Loucy (cell line): ENCODE measurements around the gene RIN3.

Experiments used
- H2AFZ ChIP-seq: fragments of 200-600 bp; sonication (generic); 2 replicates; pipeline ENCODE4 v1.6.0; 2016; ENCODE audit warnings: antibody characterized with exemption, mild to moderate bottlenecking, low read length, moderate library complexity
- H3F3A ChIP-seq: fragments of 200-600 bp; 2 replicates; pipeline ENCODE4 v1.6.0; 2016; ENCODE audit warnings: antibody characterized with exemption, low read depth, mild to moderate bottlenecking
- H3K27me3 ChIP-seq: fragments of 200-600 bp; sonication (generic); 2 replicates; pipeline ENCODE4 v1.6.1; 2014; ENCODE audit warnings: low read length, mild to moderate bottlenecking; ENCODE audit not compliant: insufficient read depth, poor library complexity, severe bottlenecking
- H3K36me3 ChIP-seq: fragments of 200-600 bp; sonication (generic); 2 replicates; pipeline ENCODE4 v1.6.1; 2016; ENCODE audit warnings: low read length; ENCODE audit not compliant: insufficient read depth
- H3K4me1 ChIP-seq: fragments of 200-600 bp; sonication (generic); 2 replicates; pipeline ENCODE4 v1.5.1; 2014; ENCODE audit warnings: low read length, mild to moderate bottlenecking; ENCODE audit not compliant: insufficient read depth, poor library complexity, severe bottlenecking
- H3K4me2 ChIP-seq: fragments of 200-600 bp; sonication (generic); 2 replicates; pipeline ENCODE4 v1.6.0; 2014; ENCODE audit warnings: antibody characterized with exemption, low read length, low read depth, mild to moderate bottlenecking; ENCODE audit not compliant: poor library complexity, severe bottlenecking
- H3K4me3 ChIP-seq: fragments of 200-600 bp; sonication (generic); 2 replicates; pipeline ENCODE4 v1.5.1; 2014; ENCODE audit warnings: low read length, mild to moderate bottlenecking, mixed read lengths; ENCODE audit not compliant: poor library complexity, severe bottlenecking
- H3K79me2 ChIP-seq: fragments of 200-600 bp; sonication (generic); 2 replicates; pipeline ENCODE4 v1.6.1; 2014; ENCODE audit warnings: low read length; ENCODE audit not compliant: insufficient read depth
- H3K9ac ChIP-seq: fragments of 200-600 bp; sonication (generic); 2 replicates; pipeline ENCODE4 v1.6.0; 2014; ENCODE audit warnings: mild to moderate bottlenecking, low read depth, low read length, moderate library complexity; ENCODE audit not compliant: poor library complexity, severe bottlenecking
- H3K9me2 ChIP-seq: fragments of 200-600 bp; sonication (generic); replicated peaks from 2 replicates; pipeline ENCODE4 v1.6.1; 2016; ENCODE audit warnings: low read depth, low read length, mixed read lengths
- H3K9me3 ChIP-seq: fragments of 200-600 bp; sonication (generic); 2 replicates; pipeline ENCODE4 v1.6.1; 2014; ENCODE audit warnings: mild to moderate bottlenecking, antibody characterized with exemption, low read length, low read depth; ENCODE audit not compliant: insufficient read depth
- H4K20me1 ChIP-seq: fragments of 200-600 bp; sonication (generic); 2 replicates; pipeline ENCODE4 v1.6.0; 2014; ENCODE audit warnings: antibody characterized with exemption, low read length, mild to moderate bottlenecking; ENCODE audit not compliant: insufficient read depth, poor library complexity, severe bottlenecking
- EZH2phosphoT487 ChIP-seq: fragments of 200-600 bp; IDR thresholded peaks from 2 replicates; pipeline ENCODE4 v1.6.1; 2018; ENCODE audit warnings: antibody characterized with exemption, mild to moderate bottlenecking, moderate library complexity, borderline replicate concordance
- TF ChIP-seq, protein P1 (sequence below): fragments of 200-600 bp; sonication (generic); conservative IDR thresholded peaks from 2 replicates; pipeline ENCODE4 v1.5.1; 2014; ENCODE audit warnings: mild to moderate bottlenecking, antibody characterized with exemption, low read length

Gene RIN3

DNA sequence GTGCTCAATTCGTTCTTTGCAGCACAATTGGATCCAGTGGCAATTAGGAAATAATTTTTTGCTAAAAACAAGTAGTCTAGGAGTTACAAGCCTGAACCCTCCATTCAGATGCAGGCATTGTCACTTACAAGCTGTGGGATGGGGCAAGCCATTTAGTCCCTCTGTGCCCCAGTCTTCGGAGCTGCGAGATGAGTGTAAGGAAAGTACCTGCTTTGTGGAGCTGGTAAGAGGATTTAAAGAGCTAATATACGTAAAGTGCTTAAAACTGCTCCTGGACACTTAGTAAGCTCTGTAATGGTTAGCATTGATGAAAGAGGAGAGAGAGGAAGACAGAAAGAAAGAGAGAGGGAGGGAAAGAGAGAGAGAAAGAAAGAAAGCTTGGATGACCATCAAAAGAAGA is 122.3 kb downstream of the RIN3 start:
- no peaks in the 10 kb centered on the region for H3K79me2 ChIP-seq
- TF ChIP-seq, protein P1, sequence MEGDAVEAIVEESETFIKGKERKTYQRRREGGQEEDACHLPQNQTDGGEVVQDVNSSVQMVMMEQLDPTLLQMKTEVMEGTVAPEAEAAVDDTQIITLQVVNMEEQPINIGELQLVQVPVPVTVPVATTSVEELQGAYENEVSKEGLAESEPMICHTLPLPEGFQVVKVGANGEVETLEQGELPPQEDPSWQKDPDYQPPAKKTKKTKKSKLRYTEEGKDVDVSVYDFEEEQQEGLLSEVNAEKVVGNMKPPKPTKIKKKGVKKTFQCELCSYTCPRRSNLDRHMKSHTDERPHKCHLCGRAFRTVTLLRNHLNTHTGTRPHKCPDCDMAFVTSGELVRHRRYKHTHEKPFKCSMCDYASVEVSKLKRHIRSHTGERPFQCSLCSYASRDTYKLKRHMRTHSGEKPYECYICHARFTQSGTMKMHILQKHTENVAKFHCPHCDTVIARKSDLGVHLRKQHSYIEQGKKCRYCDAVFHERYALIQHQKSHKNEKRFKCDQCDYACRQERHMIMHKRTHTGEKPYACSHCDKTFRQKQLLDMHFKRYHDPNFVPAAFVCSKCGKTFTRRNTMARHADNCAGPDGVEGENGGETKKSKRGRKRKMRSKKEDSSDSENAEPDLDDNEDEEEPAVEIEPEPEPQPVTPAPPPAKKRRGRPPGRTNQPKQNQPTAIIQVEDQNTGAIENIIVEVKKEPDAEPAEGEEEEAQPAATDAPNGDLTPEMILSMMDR = no peak
- no peak for TF ChIP-seq EZH2phosphoT487

DNA sequence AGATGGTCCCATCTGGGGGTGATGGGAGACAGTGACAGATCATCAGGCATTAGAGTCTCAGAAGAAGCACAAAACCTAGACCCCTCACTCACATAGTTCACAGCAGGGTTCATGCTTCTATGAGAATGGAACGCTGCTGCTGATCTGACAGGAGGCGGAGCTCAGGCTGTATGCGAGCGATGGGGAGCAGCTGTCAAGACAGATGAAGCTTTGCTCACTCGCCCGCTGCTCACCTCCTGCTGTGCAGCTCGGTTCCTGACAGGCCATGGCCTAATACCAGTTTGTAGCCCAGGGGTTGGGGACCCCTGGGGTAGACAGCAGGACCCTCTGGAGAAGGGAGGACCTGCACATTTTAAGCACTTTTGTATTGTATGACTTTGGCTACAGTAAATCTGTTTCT is 123.6 kb downstream of the RIN3 start:
- Histone ChIP-seq H3K36me3 (peaks cover 15% of the 10 kb centered on the region; the same call in 1 of the 2 replicates), H3K9me2 (no peaks in the 10 kb centered on the region), H2AFZ (no peak overlapping the region), H3K9ac (no peak overlapping the region), H3K27me3 (no peaks in the 10 kb centered on the region), H4K20me1 (peaks cover 3% of the 10 kb centered on the region), H3K4me2 (no peak overlapping the region), H3K4me1 (no peaks in the 10 kb centered on the region), H3K9me3 (no peaks in the 10 kb centered on the region), H3K4me3 (no peak overlapping the region), H3K79me2 (no peaks in the 10 kb centered on the region), H3F3A (no peaks in the 10 kb centered on the region)
- TF ChIP-seq EZH2phosphoT487 = no peak
- TF ChIP-seq, protein P1 = no peak

More for the DNA sequence above, 122.3 kb downstream of the RIN3 start:
- H3K9me3 ChIP-seq = no peaks in the 10 kb centered on the region
- H3K27me3 ChIP-seq = no peaks in the 10 kb centered on the region
- no peaks in the 10 kb centered on the region for H3K4me1 ChIP-seq
- H3K4me2 ChIP-seq = no peak overlapping the region
- no peaks in the 10 kb centered on the region for H3F3A ChIP-seq
- peaks cover 3% of the 10 kb centered on the region for H4K20me1 ChIP-seq
- H2AFZ ChIP-seq = no peak overlapping the region
- H3K4me3 ChIP-seq = no peak overlapping the region
- H3K9me2 ChIP-seq = no peaks in the 10 kb centered on the region
- peaks cover 4% of the 10 kb centered on the region; the same call in 1 of the 2 replicates for H3K36me3 ChIP-seq
- no peak overlapping the region for H3K9ac ChIP-seq

DNA sequence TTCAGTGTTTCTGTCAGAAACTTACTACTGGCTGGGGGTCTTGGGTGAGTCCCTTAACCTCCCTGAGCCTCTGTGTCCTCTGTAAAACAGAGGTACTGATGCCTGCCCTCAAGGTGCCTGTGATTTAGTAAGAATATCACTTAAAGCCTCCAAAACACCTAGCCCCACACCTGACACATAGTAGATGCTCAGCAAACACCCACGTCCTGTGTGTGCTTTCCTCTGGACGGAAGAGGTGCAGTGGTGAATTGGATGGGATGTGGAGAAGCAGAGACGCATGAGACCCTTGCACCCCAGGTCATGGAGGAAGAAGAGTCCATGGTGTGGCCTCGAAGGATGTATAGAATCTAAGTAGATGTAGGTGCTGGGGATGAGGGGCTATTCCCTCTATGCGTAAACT is 124.3 kb downstream of the RIN3 start:
- Histone ChIP-seq H3K4me2 (no peak overlapping the region), H2AFZ (no peak overlapping the region), H3F3A (no peaks in the 10 kb centered on the region), H3K9ac (no peak overlapping the region), H3K4me3 (no peak overlapping the region), H3K36me3 (peaks cover 21% of the 10 kb centered on the region; the same call in 1 of the 2 replicates), H3K9me2 (no peaks in the 10 kb centered on the region), H3K4me1 (no peaks in the 10 kb centered on the region), H4K20me1 (peaks cover 3% of the 10 kb centered on the region), H3K9me3 (no peaks in the 10 kb centered on the region), H3K79me2 (no peaks in the 10 kb centered on the region), H3K27me3 (no peaks in the 10 kb centered on the region)
- TF ChIP-seq, protein P1 = no peak
- TF ChIP-seq EZH2phosphoT487 = no peak
